GM12872 (cell line): ENCODE results near the gene ITSN2.

Experiments
- CTCF ChIP-seq: IDR thresholded peaks from 3 replicates; pipeline ENCODE4 v1.5.1; 2011; ENCODE audit warnings: low read depth, mild to moderate bottlenecking, low read length, moderate library complexity; ENCODE audit not compliant: insufficient read depth

Gene ITSN2

GRCh38 chr2:24203787-24204150 lies 156.6 kb downstream of the ITSN2 start:
- no peak for TF ChIP-seq CTCF

GRCh38 chr2:24203029-24203786 lies 157.1 kb downstream of the ITSN2 start:
- no peak for TF ChIP-seq CTCF

- TF ChIP-seq CTCF = no peak
Measured at GRCh38 chr2:24200799-24201198, 159.5 kb downstream of the ITSN2 start.

GRCh38 chr2:24199968-24200590 lies 160.3 kb downstream of the ITSN2 start:
- TF ChIP-seq CTCF = no peak

GRCh38 chr2:24191848-24192247 lies 168.5 kb downstream of the ITSN2 start:
- no peak for TF ChIP-seq CTCF

- TF ChIP-seq CTCF = no peak
Measured at GRCh38 chr2:24191156-24191555, 169.2 kb downstream of the ITSN2 start.

- no peak for TF ChIP-seq CTCF
Measured at GRCh38 chr2:24190503-24190902, 169.8 kb downstream of the ITSN2 start.
